ENCODE measurements around the gene CAMK1G. TPM values are rescaled to one million over a fixed set of nuclear protein-coding genes. Genes with fewer than 3 reads are reported as not detected.

The CAMK1G gene
- total RNA-seq, result under 1 TPM in 1 of 2 donors, not detected in 1; 0.72 TPM
- polyA plus RNA-seq, result under 1 TPM in 1 of 2 donors, not detected in 1; 0.63 TPM
- long read RNA-seq, donor 1, result 0 reads
- long read RNA-seq, donor 2, result 0 reads

DNA sequence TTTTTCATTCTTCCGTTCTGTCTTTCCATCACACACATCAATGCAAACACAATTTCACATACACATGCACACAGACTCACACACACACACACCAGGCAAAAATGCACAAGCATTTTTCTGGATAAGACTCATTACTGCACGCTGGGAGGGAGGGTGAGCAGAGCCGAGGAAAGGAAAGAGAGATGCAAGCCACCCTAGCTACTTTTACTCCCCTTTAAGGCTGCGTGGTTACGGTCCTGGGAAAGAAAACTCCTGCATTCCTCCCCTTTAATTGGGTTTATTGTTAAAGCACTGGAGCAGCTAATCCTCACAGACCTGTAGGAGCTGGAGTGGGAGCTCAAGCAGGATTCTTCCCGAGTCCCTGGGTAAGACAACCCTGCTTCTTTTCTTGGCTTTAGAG lies at the start of gene CAMK1G:
Gene CAMK1G, plus strand, starts transcription at position 307 of the 400 bp plus-strand sequence. CDS start 11,270 bp downstream, outside the sequence.
- WGBS, 2 donors, result 4 to 8% methylated on average over 6 of the region's 6 CpGs
- Histone ChIP-seq H3K27ac (ENCODE audit: low read depth in 1 of 2, low read length in 2 of 2) (no peak within 1 kb of the TSS), H3K36me3 (ENCODE audit: control insufficient read depth in 1 of 2, insufficient read depth in 2 of 2, low read length in 1 of 2) (no peaks in the 10 kb centered on the region), H3K27me3 (ENCODE audit: control insufficient read depth in 1 of 2, insufficient read depth in 2 of 2, low read length in 1 of 2) (peaks cover 0 to 4% of the 10 kb centered on the region in 2 donors), H3K9me3 (ENCODE audit: control insufficient read depth, low read length) (no peaks in the 10 kb centered on the region), H3K4me1 (ENCODE audit: control insufficient read depth in 1 of 2, insufficient read depth in 2 of 2, low read length in 2 of 2) (no peaks in the 10 kb centered on the region), H3K4me3 (ENCODE audit: low read length in 2 of 2) (no peak within 1 kb of the TSS)
- DNase-seq (no peak), ATAC-seq (ENCODE audit: low FRiP score) (no peak)
- intact Hi-C loops (cut with DNase I), result no loop called here

GRCh38 chr1:209534496-209535250 lies 48.8 kb upstream of the CAMK1G start:
- 76 to 77% methylated on average over 8 of the region's 8 CpGs for WGBS, 2 donors
- Histone ChIP-seq H3K27me3 (ENCODE audit: control insufficient read depth in 1 of 2, insufficient read depth in 2 of 2, low read length in 1 of 2) (peaks cover 0 to 3% of the 10 kb centered on the region in 2 donors), H3K9me3 (ENCODE audit: control insufficient read depth, low read length) (no peaks in the 10 kb centered on the region), H3K4me3 (ENCODE audit: low read length in 2 of 2) (no peak overlapping the region), H3K27ac (ENCODE audit: low read depth in 1 of 2, low read length in 2 of 2) (no peak overlapping the region), H3K4me1 (ENCODE audit: control insufficient read depth in 1 of 2, insufficient read depth in 2 of 2, low read length in 2 of 2) (no peaks in the 10 kb centered on the region), H3K36me3 (ENCODE audit: control insufficient read depth in 1 of 2, insufficient read depth in 2 of 2, low read length in 1 of 2) (no peaks in the 10 kb centered on the region)
- intact Hi-C loops (cut with DNase I), result no loop called here
- ATAC-seq (ENCODE audit: low FRiP score) (no peak), DNase-seq (no peak)

GRCh38 chr1:209536843-209537242 lies 46.7 kb upstream of the CAMK1G start:
- Histone ChIP-seq H3K4me1 (ENCODE audit: control insufficient read depth in 1 of 2, insufficient read depth in 2 of 2, low read length in 2 of 2) (no peaks in the 10 kb centered on the region), H3K4me3 (ENCODE audit: low read length in 2 of 2) (no peak overlapping the region), H3K27me3 (ENCODE audit: control insufficient read depth in 1 of 2, insufficient read depth in 2 of 2, low read length in 1 of 2) (peaks cover 0 to 3% of the 10 kb centered on the region in 2 donors), H3K27ac (ENCODE audit: low read depth in 1 of 2, low read length in 2 of 2) (no peak overlapping the region), H3K36me3 (ENCODE audit: control insufficient read depth in 1 of 2, insufficient read depth in 2 of 2, low read length in 1 of 2) (no peaks in the 10 kb centered on the region), H3K9me3 (ENCODE audit: control insufficient read depth, low read length) (no peaks in the 10 kb centered on the region)
- intact Hi-C loops (cut with DNase I), result no loop called here
- no peak for DNase-seq
- WGBS, 2 donors, result 39 to 42% methylated on average over 2 of the region's 2 CpGs
- no peak for ATAC-seq (ENCODE audit: low FRiP score)

DNA sequence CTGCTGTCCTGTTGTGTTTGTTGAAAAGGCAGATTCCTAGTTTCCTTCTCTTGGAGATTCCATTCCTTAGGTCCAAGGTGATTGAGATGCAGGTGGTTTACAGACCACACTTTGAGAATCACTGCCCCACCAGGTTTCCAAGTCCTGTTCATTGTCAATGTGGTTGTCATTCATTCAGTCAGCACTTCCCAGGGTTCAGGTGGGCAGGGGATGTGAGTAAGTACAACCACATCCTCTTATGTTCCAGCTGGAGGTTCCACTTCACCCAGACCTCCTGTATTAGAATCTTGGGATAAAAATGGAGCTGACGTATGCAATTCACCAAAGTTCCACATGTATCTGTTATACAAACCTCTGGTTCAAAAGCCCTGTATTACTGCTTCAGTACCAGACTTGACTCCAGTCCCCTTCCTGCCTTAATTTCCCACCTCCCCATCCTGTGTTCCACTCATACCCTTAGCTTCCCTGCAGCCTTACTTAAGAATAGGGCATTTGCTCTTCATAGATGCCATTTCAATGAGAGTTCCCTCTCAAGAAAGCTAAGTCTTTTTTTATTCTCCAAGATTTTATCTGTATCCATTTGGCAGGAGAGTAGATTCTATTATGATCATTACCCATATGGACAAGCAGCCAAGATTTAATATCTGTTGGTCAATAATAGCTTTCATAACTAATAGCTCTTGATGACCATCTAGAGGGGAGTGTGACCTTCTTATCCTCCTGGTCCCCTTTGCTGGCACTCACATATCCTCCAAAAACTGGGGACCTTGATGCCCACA lies 46.0 kb upstream of the CAMK1G start:
- H3K4me1 ChIP-seq (ENCODE audit: control insufficient read depth in 1 of 2, insufficient read depth in 2 of 2, low read length in 2 of 2), result no peaks in the 10 kb centered on the region
- whole genome bisulfite sequencing, 2 donors, result 70 to 72% methylated on average over 1 of the region's 1 CpG
- no peaks in the 10 kb centered on the region for H3K9me3 ChIP-seq (ENCODE audit: control insufficient read depth, low read length)
- H3K36me3 ChIP-seq (ENCODE audit: control insufficient read depth in 1 of 2, insufficient read depth in 2 of 2, low read length in 1 of 2), result no peaks in the 10 kb centered on the region
- DNase-seq (no peak), ATAC-seq (ENCODE audit: low FRiP score) (no peak)
- H3K27me3 ChIP-seq (ENCODE audit: control insufficient read depth in 1 of 2, insufficient read depth in 2 of 2, low read length in 1 of 2), result peaks cover 2 to 3% of the 10 kb centered on the region in 2 donors
- H3K27ac ChIP-seq (ENCODE audit: low read depth in 1 of 2, low read length in 2 of 2), result no peak overlapping the region
- H3K4me3 ChIP-seq (ENCODE audit: low read length in 2 of 2), result no peak overlapping the region
- intact Hi-C loops (cut with DNase I), result no loop called here

GRCh38 chr1:209539576-209539975 lies 43.9 kb upstream of the CAMK1G start:
- Histone ChIP-seq H3K36me3 (ENCODE audit: control insufficient read depth in 1 of 2, insufficient read depth in 2 of 2, low read length in 1 of 2) (no peaks in the 10 kb centered on the region), H3K27me3 (ENCODE audit: control insufficient read depth in 1 of 2, insufficient read depth in 2 of 2, low read length in 1 of 2) (peaks cover 3 to 6% of the 10 kb centered on the region in 2 donors), H3K4me3 (ENCODE audit: low read length in 2 of 2) (no peak overlapping the region), H3K4me1 (ENCODE audit: control insufficient read depth in 1 of 2, insufficient read depth in 2 of 2, low read length in 2 of 2) (no peaks in the 10 kb centered on the region), H3K27ac (ENCODE audit: low read depth in 1 of 2, low read length in 2 of 2) (no peak overlapping the region), H3K9me3 (ENCODE audit: control insufficient read depth, low read length) (no peaks in the 10 kb centered on the region)
- intact Hi-C loops (cut with DNase I), result no loop called here
- no peak for ATAC-seq (ENCODE audit: low FRiP score)
- no peak for DNase-seq

DNA sequence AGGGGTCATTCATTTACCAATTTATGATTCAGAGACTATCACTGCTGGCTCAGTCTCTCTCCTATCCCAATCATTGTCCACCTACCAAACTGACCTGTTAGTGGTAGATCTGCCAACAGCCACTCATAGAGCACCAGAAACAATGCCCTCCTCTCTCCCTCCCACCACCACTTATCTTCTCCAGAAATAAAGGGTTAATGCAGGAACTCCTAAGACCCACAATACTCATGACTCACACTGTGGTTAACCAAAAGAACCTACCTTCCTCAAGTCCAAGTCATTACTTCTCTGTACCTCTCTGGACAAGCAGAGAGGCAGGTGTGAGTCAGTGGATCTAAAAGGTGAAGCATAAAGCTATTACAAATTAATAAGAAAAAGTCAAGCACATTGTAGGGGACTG lies 40.9 kb upstream of the CAMK1G start:
- peaks cover 3 to 6% of the 10 kb centered on the region in 2 donors for H3K27me3 ChIP-seq (ENCODE audit: control insufficient read depth in 1 of 2, insufficient read depth in 2 of 2, low read length in 1 of 2)
- DNase-seq, result no peak
- H3K36me3 ChIP-seq (ENCODE audit: control insufficient read depth in 1 of 2, insufficient read depth in 2 of 2, low read length in 1 of 2), result no peaks in the 10 kb centered on the region
- no peak overlapping the region for H3K27ac ChIP-seq (ENCODE audit: low read depth in 1 of 2, low read length in 2 of 2)
- ATAC-seq (ENCODE audit: low FRiP score), result no peak
- no peaks in the 10 kb centered on the region for H3K9me3 ChIP-seq (ENCODE audit: control insufficient read depth, low read length)
- no peak overlapping the region for H3K4me3 ChIP-seq (ENCODE audit: low read length in 2 of 2)
- H3K4me1 ChIP-seq (ENCODE audit: control insufficient read depth in 1 of 2, insufficient read depth in 2 of 2, low read length in 2 of 2), result no peaks in the 10 kb centered on the region
- intact Hi-C loops (cut with DNase I), result no loop called here

GRCh38 chr1:209544098-209544497 lies 39.4 kb upstream of the CAMK1G start:
- Histone ChIP-seq H3K27me3 (ENCODE audit: control insufficient read depth in 1 of 2, insufficient read depth in 2 of 2, low read length in 1 of 2) (peaks cover 3 to 6% of the 10 kb centered on the region in 2 donors), H3K9me3 (ENCODE audit: control insufficient read depth, low read length) (no peaks in the 10 kb centered on the region), H3K4me1 (ENCODE audit: control insufficient read depth in 1 of 2, insufficient read depth in 2 of 2, low read length in 2 of 2) (no peaks in the 10 kb centered on the region), H3K27ac (ENCODE audit: low read depth in 1 of 2, low read length in 2 of 2) (no peak overlapping the region), H3K4me3 (ENCODE audit: low read length in 2 of 2) (no peak overlapping the region), H3K36me3 (ENCODE audit: control insufficient read depth in 1 of 2, insufficient read depth in 2 of 2, low read length in 1 of 2) (no peaks in the 10 kb centered on the region)
- WGBS, 2 donors, result 79 to 80% methylated on average over 2 of the region's 2 CpGs
- intact Hi-C loops (cut with DNase I), result no loop called here
- no peak for ATAC-seq (ENCODE audit: low FRiP score)
- no peak for DNase-seq

GRCh38 chr1:209545423-209545822 lies 38.1 kb upstream of the CAMK1G start:
- no peaks in the 10 kb centered on the region for H3K36me3 ChIP-seq (ENCODE audit: control insufficient read depth in 1 of 2, insufficient read depth in 2 of 2, low read length in 1 of 2)
- no peak for DNase-seq
- H3K4me3 ChIP-seq (ENCODE audit: low read length in 2 of 2), result no peak overlapping the region
- WGBS, 2 donors, result 92 to 97% methylated on average over 3 of the region's 3 CpGs
- intact Hi-C loops (cut with DNase I), result no loop called here
- peaks cover 0 to 6% of the 10 kb centered on the region in 2 donors for H3K27me3 ChIP-seq (ENCODE audit: control insufficient read depth in 1 of 2, insufficient read depth in 2 of 2, low read length in 1 of 2)
- no peaks in the 10 kb centered on the region for H3K9me3 ChIP-seq (ENCODE audit: control insufficient read depth, low read length)
- ATAC-seq (ENCODE audit: low FRiP score), result no peak
- no peak overlapping the region for H3K27ac ChIP-seq (ENCODE audit: low read depth in 1 of 2, low read length in 2 of 2)
- H3K4me1 ChIP-seq (ENCODE audit: control insufficient read depth in 1 of 2, insufficient read depth in 2 of 2, low read length in 2 of 2), result no peaks in the 10 kb centered on the region
